ENCODE measurements around the gene CLEC14A. TPM values are rescaled to one million over a fixed set of nuclear protein-coding genes. Genes with fewer than 3 reads are reported as not detected.

Gene CLEC14A
- total and polyA plus RNA-seq, 2 donors (not counting 1 experiment from before 2014, with no cell fraction given) = not detected

DNA sequence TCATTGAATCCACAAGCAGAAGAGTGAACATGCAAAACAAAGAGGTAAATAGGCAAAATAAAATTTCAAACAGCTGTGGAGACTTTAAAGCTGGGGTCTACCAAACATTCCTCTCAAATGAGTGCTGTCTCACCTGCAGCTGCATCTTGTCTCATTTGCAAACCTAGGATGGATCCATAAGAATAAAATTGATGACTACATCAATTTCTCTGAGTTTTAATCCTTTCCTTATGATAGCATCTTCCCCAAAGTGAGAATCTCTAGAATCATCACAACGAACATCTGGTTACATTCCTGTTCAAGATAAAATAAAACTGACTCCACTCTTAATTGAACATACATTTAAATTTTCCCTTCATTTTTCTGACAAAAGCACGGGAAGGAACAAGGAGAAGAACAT, 29.9 kb downstream of the CLEC14A start:
- Histone ChIP-seq H3K36me3 (replicated peaks in 1 of 2; ENCODE audit: control extremely low read depth in 1 of 2, control insufficient read depth in 1 of 2, extremely low read depth in 1 of 2, insufficient read depth in 2 of 2, low read length in 1 of 2) (no peaks in the 10 kb centered on the region), H3K4me3 (ENCODE audit: control extremely low read depth in 1 of 5, extremely low read depth in 1 of 5, insufficient read depth in 1 of 5, low read depth in 2 of 5, low read length in 4 of 5) (no peak overlapping the region), H3K4me1 (ENCODE audit: control insufficient read depth in 2 of 2, insufficient read depth in 2 of 2, low read length in 2 of 2) (no peaks in the 10 kb centered on the region), H3K4me2 (replicated peaks; ENCODE audit: low read depth, low read length, poor library complexity, severe bottlenecking) (no peak overlapping the region), H3K79me2 (ENCODE audit: control insufficient read depth, insufficient read depth, low read length) (no peaks in the 10 kb centered on the region), H3K9me3 (ENCODE audit: control extremely low read depth in 1 of 3, control insufficient read depth in 2 of 3, insufficient read depth in 1 of 3, low read length in 2 of 3) (peaks cover 0 to 4% (median 0%) of the 10 kb centered on the region in 3 donors), H4K20me1 (ENCODE audit: control insufficient read depth, insufficient read depth, low read length, poor library complexity, severe bottlenecking) (no peaks in the 10 kb centered on the region), H3K27ac (ENCODE audit: low read length in 2 of 2) (no peak overlapping the region), H3K27me3 (replicated peaks in 1 of 4; ENCODE audit: control extremely low read depth in 1 of 4, control insufficient read depth in 3 of 4, insufficient read depth in 4 of 4, low read length in 3 of 4) (no peaks in the 10 kb centered on the region), H2AFZ (ENCODE audit: insufficient read depth, low read depth, low read length, poor library complexity, severe bottlenecking) (no peak overlapping the region), H3K9ac (ENCODE audit: low read length) (no peak overlapping the region)
- H3K27ac Mint-ChIP-seq = no peak overlapping the region
- intact Hi-C loops (cut with micrococcal nuclease) = no loop called here
- no peaks in the 10 kb centered on the region for H3K4me1 Mint-ChIP-seq
- ATAC-seq (ENCODE audit: low read depth) (no peak), DNase-seq (no peak)
- no peaks in the 10 kb centered on the region for H3K27me3 Mint-ChIP-seq
- peaks cover 2% of the 10 kb centered on the region for H3K9me3 Mint-ChIP-seq (ENCODE audit: insufficient read depth)
- H3K4me3 Mint-ChIP-seq = no peak overlapping the region
- POLR2A ChIA-PET = no interaction called here
- WGBS (ENCODE audit: insufficient coverage) = 75% methylated on average over 2 of the region's 2 CpGs
- TF ChIP-seq, protein P1, sequence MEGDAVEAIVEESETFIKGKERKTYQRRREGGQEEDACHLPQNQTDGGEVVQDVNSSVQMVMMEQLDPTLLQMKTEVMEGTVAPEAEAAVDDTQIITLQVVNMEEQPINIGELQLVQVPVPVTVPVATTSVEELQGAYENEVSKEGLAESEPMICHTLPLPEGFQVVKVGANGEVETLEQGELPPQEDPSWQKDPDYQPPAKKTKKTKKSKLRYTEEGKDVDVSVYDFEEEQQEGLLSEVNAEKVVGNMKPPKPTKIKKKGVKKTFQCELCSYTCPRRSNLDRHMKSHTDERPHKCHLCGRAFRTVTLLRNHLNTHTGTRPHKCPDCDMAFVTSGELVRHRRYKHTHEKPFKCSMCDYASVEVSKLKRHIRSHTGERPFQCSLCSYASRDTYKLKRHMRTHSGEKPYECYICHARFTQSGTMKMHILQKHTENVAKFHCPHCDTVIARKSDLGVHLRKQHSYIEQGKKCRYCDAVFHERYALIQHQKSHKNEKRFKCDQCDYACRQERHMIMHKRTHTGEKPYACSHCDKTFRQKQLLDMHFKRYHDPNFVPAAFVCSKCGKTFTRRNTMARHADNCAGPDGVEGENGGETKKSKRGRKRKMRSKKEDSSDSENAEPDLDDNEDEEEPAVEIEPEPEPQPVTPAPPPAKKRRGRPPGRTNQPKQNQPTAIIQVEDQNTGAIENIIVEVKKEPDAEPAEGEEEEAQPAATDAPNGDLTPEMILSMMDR (IDR thresholded peaks at IDR 0.05) = no peak
- CTCF ChIA-PET = no interaction called here

DNA sequence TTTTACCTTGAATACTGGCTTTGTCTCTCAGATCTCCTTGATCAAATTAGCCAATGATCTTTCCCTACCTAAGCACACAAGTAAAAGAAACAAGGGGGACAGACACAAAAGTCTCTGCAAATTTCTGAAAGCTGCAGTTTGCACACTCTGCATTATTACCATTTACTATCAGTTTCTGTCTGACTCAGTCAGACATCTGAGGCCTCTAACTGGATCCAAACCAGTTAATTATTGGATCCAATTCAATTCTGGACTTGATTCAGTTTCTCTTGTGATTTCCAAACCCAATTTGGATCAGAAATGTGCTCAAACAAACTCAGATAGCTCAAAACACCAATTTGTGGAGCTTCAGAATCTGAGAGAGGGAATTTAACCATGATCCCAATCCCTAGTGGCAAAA, 31.6 kb downstream of the CLEC14A start:
- CTCF ChIA-PET = no interaction called here
- no peaks in the 10 kb centered on the region for H3K4me1 ChIP-seq (ENCODE audit: control insufficient read depth in 2 of 2, insufficient read depth in 2 of 2, low read length in 2 of 2)
- peaks cover 0 to 4% (median 0%) of the 10 kb centered on the region in 3 donors for H3K9me3 ChIP-seq (ENCODE audit: control extremely low read depth in 1 of 3, control insufficient read depth in 2 of 3, insufficient read depth in 1 of 3, low read length in 2 of 3)
- DNase-seq = no peak
- intact Hi-C loops (cut with micrococcal nuclease) = no loop called here
- Mint-ChIP-seq H3K9me3 (ENCODE audit: insufficient read depth) (peaks cover 2% of the 10 kb centered on the region), H3K27me3 (no peaks in the 10 kb centered on the region), H3K4me3 (no peak overlapping the region), H3K4me1 (no peaks in the 10 kb centered on the region), H3K27ac (no peak overlapping the region)
- no peaks in the 10 kb centered on the region for H4K20me1 ChIP-seq (ENCODE audit: control insufficient read depth, insufficient read depth, low read length, poor library complexity, severe bottlenecking)
- no peaks in the 10 kb centered on the region for H3K79me2 ChIP-seq (ENCODE audit: control insufficient read depth, insufficient read depth, low read length)
- no peak overlapping the region for H2AFZ ChIP-seq (ENCODE audit: insufficient read depth, low read depth, low read length, poor library complexity, severe bottlenecking)
- POLR2A ChIA-PET = no interaction called here
- no peak overlapping the region for H3K4me2 ChIP-seq (replicated peaks; ENCODE audit: low read depth, low read length, poor library complexity, severe bottlenecking)
- H3K4me3 ChIP-seq (ENCODE audit: control extremely low read depth in 1 of 5, extremely low read depth in 1 of 5, insufficient read depth in 1 of 5, low read depth in 2 of 5, low read length in 4 of 5) = no peak overlapping the region
- no peak overlapping the region for H3K9ac ChIP-seq (ENCODE audit: low read length)
- ATAC-seq (ENCODE audit: low read depth) = no peak
- H3K27ac ChIP-seq (ENCODE audit: low read length in 2 of 2) = no peak overlapping the region
- no peaks in the 10 kb centered on the region for H3K27me3 ChIP-seq (replicated peaks in 1 of 4; ENCODE audit: control extremely low read depth in 1 of 4, control insufficient read depth in 3 of 4, insufficient read depth in 4 of 4, low read length in 3 of 4)
- H3K36me3 ChIP-seq (replicated peaks in 1 of 2; ENCODE audit: control extremely low read depth in 1 of 2, control insufficient read depth in 1 of 2, extremely low read depth in 1 of 2, insufficient read depth in 2 of 2, low read length in 1 of 2) = no peaks in the 10 kb centered on the region
- TF ChIP-seq, protein P1 (IDR thresholded peaks at IDR 0.05) = no peak
- TF ChIP-seq EZH2 (IDR thresholded peaks at IDR 0.05; ENCODE audit: borderline replicate concordance, insufficient read depth, low read depth, low read length, poor library complexity, severe bottlenecking) = no peak
